GM06990 (cell line): ENCODE measurements around the gene BBX.

ENCODE experiments used
- DNase-seq: peaks from one replicate; pipeline ENCODE4 v3.0.0-alpha.2; 2011; ENCODE audit not compliant: insufficient read length; ENCODE audit errors: extremely low read depth
- H3K27me3 ChIP-seq: replicated peaks from 2 replicates; pipeline ENCODE4 v1.6.0; 2011; ENCODE audit warnings: low read length; ENCODE audit not compliant: control insufficient read depth, insufficient read depth
- H3K36me3 ChIP-seq: 2 replicates; pipeline ENCODE4 v1.5.1; 2011; ENCODE audit warnings: low read length; ENCODE audit not compliant: control insufficient read depth, insufficient read depth
- H3K4me3 ChIP-seq: replicated peaks from 2 replicates; pipeline ENCODE4 v1.5.1; 2011; ENCODE audit warnings: low read depth, mild to moderate bottlenecking, control low read depth, low read length
- TF ChIP-seq, protein P1 (sequence below): IDR thresholded peaks from 2 replicates; pipeline ENCODE4 v1.5.1; 2011; ENCODE audit warnings: low read length, control low read depth, mild to moderate bottlenecking, inconsistent platforms; ENCODE audit not compliant: insufficient read depth, poor library complexity, severe bottlenecking

BBX gene

DNA sequence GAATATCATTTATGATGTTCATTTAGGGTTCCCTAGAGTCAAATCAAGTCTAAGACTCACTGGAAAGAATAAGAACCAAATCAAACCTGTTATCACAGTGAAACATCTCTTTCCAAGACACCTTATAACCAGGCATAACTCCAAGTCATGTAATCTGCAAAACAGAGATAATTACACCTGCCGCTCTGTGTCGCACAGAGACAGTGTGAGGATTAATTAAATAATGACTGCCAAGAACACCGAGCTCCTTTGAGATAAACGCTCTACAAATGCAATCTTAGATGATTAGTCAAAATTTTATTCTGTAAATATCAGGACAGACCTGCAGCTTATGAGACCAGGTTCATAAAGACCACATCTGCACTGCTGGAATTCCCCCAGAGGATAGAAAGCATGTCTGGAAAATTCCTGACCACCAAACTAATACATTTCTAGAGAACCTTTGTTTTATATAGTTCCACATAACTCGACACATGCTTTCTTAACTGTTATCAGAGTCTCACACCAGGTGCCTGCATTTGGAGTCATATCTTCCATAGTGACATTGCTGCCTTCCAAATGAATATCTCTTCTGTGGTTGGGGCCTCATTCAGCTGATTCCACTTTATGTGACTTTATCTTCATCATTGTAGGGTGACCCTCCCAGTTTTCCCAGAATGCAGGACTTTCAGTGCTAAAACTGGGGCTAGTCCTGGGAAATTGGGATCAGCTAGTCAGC is 315.3 kb downstream of the BBX start:
- Histone ChIP-seq H3K27me3 (no peaks in the 10 kb centered on the region), H3K4me3 (no peak overlapping the region), H3K36me3 (no peaks in the 10 kb centered on the region)
- TF ChIP-seq, protein P1, sequence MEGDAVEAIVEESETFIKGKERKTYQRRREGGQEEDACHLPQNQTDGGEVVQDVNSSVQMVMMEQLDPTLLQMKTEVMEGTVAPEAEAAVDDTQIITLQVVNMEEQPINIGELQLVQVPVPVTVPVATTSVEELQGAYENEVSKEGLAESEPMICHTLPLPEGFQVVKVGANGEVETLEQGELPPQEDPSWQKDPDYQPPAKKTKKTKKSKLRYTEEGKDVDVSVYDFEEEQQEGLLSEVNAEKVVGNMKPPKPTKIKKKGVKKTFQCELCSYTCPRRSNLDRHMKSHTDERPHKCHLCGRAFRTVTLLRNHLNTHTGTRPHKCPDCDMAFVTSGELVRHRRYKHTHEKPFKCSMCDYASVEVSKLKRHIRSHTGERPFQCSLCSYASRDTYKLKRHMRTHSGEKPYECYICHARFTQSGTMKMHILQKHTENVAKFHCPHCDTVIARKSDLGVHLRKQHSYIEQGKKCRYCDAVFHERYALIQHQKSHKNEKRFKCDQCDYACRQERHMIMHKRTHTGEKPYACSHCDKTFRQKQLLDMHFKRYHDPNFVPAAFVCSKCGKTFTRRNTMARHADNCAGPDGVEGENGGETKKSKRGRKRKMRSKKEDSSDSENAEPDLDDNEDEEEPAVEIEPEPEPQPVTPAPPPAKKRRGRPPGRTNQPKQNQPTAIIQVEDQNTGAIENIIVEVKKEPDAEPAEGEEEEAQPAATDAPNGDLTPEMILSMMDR, result no peak
- DNase-seq, result no peak

DNA sequence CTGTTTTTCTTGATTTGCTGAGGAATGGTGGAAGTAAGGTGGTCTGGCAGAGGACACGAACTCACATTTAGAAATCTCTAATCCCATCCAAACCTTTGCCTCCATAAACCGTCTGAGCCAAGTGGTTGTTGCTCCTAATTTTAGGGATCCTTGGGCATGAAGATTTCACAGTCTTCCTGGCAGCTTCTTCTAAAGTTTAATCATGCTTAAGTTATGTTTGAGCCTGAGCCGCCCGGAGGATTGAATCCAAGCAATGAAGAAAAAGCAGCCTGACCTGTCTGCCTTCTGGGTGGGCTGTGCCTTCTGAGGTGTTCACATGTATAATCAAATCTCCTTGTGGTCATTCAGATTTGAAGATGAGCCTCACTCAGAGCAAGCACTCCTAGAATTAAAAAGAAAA is 319.1 kb downstream of the BBX start:
- H3K4me3 ChIP-seq, result no peak overlapping the region
- H3K27me3 ChIP-seq, result no peaks in the 10 kb centered on the region
- DNase-seq, result no peak
- no peaks in the 10 kb centered on the region for H3K36me3 ChIP-seq
- TF ChIP-seq, protein P1, result no peak

DNA sequence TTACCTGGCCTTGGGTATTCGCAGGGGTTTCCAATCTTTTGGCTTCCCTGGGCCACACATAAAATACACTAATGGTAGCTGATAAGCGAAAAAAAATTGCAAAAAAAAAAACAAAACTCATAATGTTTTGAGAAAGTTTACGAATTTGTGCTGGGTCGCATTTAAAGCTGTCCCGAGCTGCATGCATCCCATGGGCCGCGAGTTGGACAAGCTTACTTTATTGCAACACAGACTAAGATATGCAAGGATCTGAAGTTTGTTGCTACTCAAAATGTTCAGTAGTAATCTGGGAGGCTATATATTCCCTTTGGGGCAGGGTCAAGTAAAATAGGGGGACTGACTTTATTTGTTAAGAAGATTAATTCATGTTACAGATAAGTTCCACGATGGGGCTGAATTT is 320.2 kb downstream of the BBX start:
- no peaks in the 10 kb centered on the region for H3K36me3 ChIP-seq
- TF ChIP-seq, protein P1, result no peak
- no peak overlapping the region for H3K4me3 ChIP-seq
- no peak for DNase-seq
- H3K27me3 ChIP-seq, result no peaks in the 10 kb centered on the region; the same call in 1 of the 2 replicates

DNA sequence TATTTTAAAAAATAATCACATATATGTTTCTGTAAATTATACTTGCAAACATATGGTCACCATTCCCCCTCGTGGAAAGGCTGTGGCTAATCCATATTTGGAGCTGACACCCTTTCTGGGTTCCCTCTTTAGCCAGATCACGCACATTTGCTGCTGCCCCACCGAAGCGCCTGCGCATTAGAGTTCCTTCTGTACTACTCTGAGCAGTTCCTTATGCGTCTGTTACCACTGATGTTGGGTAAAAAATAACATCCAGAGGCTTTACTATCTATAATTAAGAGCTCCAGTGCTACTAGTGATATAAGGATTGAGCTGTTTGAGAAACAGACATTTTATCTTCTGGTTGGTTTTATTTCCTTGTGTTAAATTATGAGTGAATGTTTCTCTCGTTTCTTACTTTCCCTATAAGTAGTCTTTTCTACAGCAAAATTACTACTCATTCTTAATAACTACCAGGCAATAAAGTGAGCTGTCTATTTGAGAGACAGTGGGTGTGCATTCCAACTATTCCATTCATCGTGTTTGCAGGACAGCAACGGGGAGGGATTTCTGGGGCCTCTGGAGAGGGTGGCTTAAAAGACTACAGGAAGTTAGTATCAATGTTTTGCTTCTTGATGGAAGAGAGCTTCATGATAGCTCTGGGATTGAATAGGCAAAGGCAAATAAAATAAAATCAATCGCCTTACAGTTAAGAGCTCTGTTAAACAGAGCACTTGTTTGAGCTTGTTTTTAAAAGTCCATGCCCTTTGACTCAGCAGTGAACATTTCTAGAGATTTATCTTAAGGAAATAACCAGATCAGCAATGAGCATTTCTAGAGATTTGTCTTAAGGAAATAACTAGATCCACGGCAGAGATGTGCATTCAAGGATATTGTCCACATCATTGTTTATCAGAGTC is 322.9 kb downstream of the BBX start:
- Histone ChIP-seq H3K27me3 (peaks cover 2% of the 10 kb centered on the region; the same call in 1 of the 2 replicates), H3K36me3 (no peaks in the 10 kb centered on the region), H3K4me3 (no peak overlapping the region)
- no peak for DNase-seq
- TF ChIP-seq, protein P1, result no peak

DNA sequence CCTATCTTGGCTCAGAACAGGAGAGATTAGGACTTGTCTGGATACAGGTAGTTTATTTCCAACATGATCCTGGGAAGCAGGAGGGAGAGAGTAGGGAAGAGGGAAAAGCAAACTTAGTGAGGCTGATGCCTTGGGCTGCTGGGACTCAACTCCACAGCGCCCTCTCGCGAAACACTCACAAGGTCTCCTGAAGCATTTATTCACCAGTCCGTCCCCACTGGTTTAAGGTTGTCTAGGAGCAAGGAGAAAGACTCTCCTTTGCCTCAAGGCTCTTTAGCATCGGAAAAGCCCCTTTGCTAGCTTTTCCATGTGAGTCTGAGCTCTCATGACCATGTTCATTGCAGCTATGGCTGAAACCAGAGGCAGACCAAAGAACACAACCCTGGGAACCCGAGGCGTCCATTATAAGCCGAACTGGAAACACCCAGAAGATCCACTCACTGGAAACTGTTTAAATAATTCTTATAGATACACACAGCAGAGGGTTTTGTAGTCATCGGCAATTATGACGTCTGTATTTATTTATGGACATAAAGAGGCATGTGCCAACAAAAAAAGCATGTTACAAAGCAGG is 323.6 kb downstream of the BBX start:
- Histone ChIP-seq H3K36me3 (no peaks in the 10 kb centered on the region), H3K27me3 (peaks cover 2% of the 10 kb centered on the region; the same call in 1 of the 2 replicates), H3K4me3 (no peak overlapping the region)
- TF ChIP-seq, protein P1, result peak; percentile 63
- no peak for DNase-seq
